GM12892 (cell line): ENCODE data around the gene GRK1.

Experiments
- DNase-seq: peaks from one replicate; pipeline ENCODE4 v3.0.0; 2011; ENCODE audit not compliant: insufficient read length
- FAIRE-seq: peaks from 2 replicates; lab custom pipeline; 2011; peaks lifted over from hg19 to GRCh38; lab: Jason Lieb, UNC
- POLR2A ChIP-seq: IDR thresholded peaks from 2 replicates; pipeline ENCODE4 v1.6.1; 2011; ENCODE audit warnings: low read depth, low read length, control low read depth
- POLR2AphosphoS5 ChIP-seq: IDR thresholded peaks from 2 replicates; pipeline ENCODE4 v1.6.1; 2011; ENCODE audit warnings: low read depth, low read length, control low read depth
- TAF1 ChIP-seq: IDR thresholded peaks from 2 replicates; pipeline ENCODE4 v1.6.1; 2011; ENCODE audit warnings: low read depth, mild to moderate bottlenecking, control low read depth, low read length, borderline replicate concordance

The GRK1 gene

GRCh38 chr13:113730258-113730691, 63.3 kb downstream of the GRK1 start:
- FAIRE-seq (no peak), DNase-seq (no peak)
- TF ChIP-seq POLR2A = no peak
- TF ChIP-seq POLR2AphosphoS5 = no peak

DNA sequence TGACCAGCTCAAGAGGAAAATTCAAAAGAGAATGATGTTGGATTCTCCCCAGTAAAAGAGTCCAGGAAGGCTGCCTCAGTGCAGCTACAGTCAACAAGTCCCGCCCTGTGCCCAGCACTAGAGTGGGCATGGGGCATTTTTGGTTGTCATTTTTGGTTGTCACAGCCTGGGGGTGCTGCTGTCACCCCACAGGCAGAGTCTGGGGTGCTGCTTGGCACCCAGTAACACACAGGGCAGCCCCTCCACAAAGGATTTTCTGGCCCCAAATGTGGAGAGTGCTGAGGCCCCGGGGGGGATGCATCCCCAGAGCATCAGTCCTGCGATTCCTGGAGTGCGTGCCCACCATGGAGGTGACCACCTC, 63.8 kb downstream of the GRK1 start:
- TF ChIP-seq TAF1 (no peak), POLR2AphosphoS5 (no peak), POLR2A (no peak)
- FAIRE-seq = no peak

DNA sequence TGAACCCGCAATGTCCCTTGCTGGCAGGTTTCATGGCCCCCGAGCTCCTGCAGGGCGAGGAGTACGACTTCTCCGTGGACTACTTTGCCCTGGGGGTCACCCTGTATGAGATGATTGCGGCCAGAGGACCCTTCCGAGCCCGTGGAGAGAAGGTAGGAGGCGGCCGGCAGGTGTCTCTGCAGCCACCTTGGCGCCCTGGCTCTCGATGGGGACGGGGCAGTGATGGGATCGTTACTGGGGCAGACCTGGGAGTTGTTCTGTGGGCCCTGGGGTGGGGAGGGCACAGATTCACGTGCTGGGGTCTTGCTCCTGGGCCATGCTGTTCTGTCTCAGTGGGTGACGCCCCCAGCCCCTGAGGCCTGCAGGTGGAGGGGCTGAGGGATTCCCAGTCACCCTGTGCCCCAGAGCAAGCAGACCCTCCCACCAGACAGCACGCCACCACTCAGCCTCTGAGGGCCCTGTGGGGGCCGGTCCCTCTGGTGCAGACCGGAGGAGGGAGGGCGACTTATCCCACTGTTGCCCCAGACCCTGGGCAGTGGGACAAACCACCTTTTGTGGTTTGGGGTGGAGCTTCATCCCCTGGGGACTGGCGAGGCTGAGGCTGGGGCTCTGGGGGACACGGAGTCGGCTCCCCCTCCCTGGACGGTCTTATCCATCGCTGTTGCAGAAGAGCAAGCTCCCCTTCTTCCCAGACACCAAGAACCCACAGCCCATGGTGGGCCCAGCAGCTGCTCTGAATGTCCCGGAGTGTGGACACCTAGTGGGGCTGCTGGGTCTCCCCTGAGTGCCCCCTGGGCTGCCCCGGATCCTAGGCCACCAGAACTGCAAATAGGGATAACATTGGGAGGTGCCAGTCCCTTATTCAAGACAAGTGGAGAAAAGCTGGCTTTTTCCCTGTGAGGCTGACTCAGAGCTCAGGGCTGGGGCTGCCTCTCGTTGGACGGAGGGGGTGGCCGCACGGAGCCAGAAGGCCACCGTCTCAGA, 64.5 kb downstream of the GRK1 start:
- no peak for DNase-seq
- no peak for FAIRE-seq
- TF ChIP-seq POLR2A (no peak), POLR2AphosphoS5 (no peak), TAF1 (no peak)

More for the DNA sequence above, 63.8 kb downstream of the GRK1 start:
- no peak for DNase-seq

DNA sequence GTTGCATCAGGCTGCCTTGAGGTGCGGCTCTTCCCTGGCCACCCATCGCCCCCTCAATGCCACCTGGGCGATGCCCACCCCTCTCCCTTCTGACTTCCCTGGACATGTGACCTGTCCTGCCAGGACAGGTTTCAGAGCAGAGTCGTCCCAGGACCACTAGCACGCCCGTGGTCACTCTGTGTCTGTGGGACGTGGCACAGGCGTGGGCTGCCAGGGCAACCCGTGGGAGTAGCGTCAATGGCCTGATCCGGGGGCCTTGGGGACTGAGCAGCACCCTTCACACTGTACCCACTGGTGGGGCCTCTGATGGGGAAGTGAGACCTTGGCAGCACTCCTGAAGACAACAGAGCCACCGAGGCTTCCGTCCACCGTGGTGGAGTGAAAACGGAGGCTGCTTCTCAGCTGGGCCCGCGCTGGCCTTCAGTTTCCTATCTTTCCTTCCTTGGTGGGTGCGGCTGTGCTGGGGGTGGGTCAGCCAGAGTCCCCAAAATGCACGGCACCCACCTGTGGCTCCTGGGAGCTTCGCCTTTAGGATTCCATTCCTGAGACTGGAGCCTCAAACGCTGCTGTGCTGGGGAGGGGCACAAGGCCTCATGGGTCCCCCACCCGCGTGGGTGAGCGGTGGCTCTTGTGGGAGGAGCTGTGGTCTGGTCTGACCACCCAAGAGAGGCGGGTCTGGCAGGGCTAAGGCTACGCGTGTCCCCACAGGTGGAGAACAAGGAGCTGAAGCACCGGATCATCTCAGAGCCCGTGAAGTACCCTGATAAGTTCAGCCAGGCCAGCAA, 65.3 kb downstream of the GRK1 start:
- DNase-seq (no peak), FAIRE-seq (no peak)
- TF ChIP-seq POLR2AphosphoS5 (no peak), TAF1 (no peak), POLR2A (no peak)

- TF ChIP-seq TAF1 = no peak
- no peak for TF ChIP-seq POLR2AphosphoS5
- TF ChIP-seq POLR2A = no peak
- DNase-seq (no peak), FAIRE-seq (no peak)
Measured at GRCh38 chr13:113732961-113733950, 66.2 kb downstream of the GRK1 start.

- TF ChIP-seq POLR2A = no peak
- FAIRE-seq (no peak), DNase-seq (no peak)
Measured at GRCh38 chr13:113734099-113734825, 67.2 kb downstream of the GRK1 start.

GRCh38 chr13:113734826-113735125, 67.8 kb downstream of the GRK1 start:
- DNase-seq = no peak
- TF ChIP-seq POLR2AphosphoS5 (no peak), POLR2A (no peak), TAF1 (no peak)
- FAIRE-seq = no peak

GRCh38 chr13:113735194-113735593, 68.2 kb downstream of the GRK1 start:
- no peak for DNase-seq
- no peak for FAIRE-seq
- TF ChIP-seq POLR2A (no peak), POLR2AphosphoS5 (no peak), TAF1 (no peak)

- DNase-seq = no peak
- FAIRE-seq = no peak
- TF ChIP-seq TAF1 = no peak
- no peak for TF ChIP-seq POLR2AphosphoS5
- TF ChIP-seq POLR2A = no peak
Measured at GRCh38 chr13:113735750-113736149, 68.7 kb downstream of the GRK1 start.

- FAIRE-seq (no peak), DNase-seq (no peak)
- TF ChIP-seq TAF1 = no peak
- no peak for TF ChIP-seq POLR2A
- TF ChIP-seq POLR2AphosphoS5 = no peak
Measured at GRCh38 chr13:113736258-113736731, 69.3 kb downstream of the GRK1 start.
